Uterus (tissue), 2 donors: ENCODE measurements around the gene TRPV2.

Source experiments
- POLR2A ChIP-seq, 2 donors: fragments of 450-650 bp; IDR thresholded peaks; one replicate each; pipeline ENCODE4 v1.6.1; 2016; ENCODE audit warnings: antibody characterized with exemption in 2 of 2, mild to moderate bottlenecking in 1 of 2, moderate library complexity in 1 of 2
- TF ChIP-seq, protein P1 (sequence below), 4 experiments: fragments of 200-600 bp in 2 of 4; fragments of 450-650 bp in 2 of 4; sonication (generic) in 2 of 4; IDR thresholded peaks; one replicate each; pipeline ENCODE4 v1.5.1; 2016 to 2019; ENCODE audit warnings: antibody characterized with exemption in 4 of 4, mild to moderate bottlenecking in 2 of 4, moderate library complexity in 1 of 4

DNA sequence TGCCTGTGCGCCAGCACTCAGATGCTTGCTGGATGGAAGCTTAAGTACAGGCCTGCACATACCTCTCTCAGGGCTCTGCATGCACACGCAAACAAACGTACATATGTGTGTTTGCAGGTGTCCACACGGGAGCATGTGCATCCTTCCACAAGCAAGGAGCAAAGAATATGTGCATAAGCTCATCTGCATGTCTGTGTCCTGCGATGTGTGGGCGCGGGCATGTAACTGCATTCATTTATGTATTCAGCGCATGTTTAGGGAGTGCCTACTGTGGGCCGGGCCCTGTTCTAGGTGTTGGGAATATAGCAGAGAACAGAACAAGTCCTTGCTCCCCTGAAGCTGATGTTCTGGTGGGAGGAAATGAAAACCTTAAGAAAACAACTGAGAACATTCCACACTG, 13.7 kb downstream of the TRPV2 start:
- TF ChIP-seq, protein P1, sequence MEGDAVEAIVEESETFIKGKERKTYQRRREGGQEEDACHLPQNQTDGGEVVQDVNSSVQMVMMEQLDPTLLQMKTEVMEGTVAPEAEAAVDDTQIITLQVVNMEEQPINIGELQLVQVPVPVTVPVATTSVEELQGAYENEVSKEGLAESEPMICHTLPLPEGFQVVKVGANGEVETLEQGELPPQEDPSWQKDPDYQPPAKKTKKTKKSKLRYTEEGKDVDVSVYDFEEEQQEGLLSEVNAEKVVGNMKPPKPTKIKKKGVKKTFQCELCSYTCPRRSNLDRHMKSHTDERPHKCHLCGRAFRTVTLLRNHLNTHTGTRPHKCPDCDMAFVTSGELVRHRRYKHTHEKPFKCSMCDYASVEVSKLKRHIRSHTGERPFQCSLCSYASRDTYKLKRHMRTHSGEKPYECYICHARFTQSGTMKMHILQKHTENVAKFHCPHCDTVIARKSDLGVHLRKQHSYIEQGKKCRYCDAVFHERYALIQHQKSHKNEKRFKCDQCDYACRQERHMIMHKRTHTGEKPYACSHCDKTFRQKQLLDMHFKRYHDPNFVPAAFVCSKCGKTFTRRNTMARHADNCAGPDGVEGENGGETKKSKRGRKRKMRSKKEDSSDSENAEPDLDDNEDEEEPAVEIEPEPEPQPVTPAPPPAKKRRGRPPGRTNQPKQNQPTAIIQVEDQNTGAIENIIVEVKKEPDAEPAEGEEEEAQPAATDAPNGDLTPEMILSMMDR (IDR thresholded peaks at IDR 0.05), result no peak
- no peak for TF ChIP-seq POLR2A (IDR thresholded peaks at IDR 0.05)
